HepG2 (cell line): ENCODE measurements around the gene ABTB2. TPM values are rescaled to one million over a fixed set of nuclear protein-coding genes. Genes with fewer than 3 reads are reported as not detected.
A peak's percentile ranks its signal among the peaks of the same experiment; 100 is the strongest.

Source experiments
- AGO1 ChIP-seq: fragments of 200-400 bp; formaldehyde crosslinking; IDR thresholded peaks from 2 replicates; pipeline ENCODE4 v1.6.1; 2017; ENCODE audit warnings: mild to moderate bottlenecking, low read depth, low read length, moderate library complexity; ENCODE audit not compliant: poor library complexity, severe bottlenecking
- FOXA1 ChIP-seq, 2 experiments: fragments of 450-650 bp in 1 of 2; sonication (generic) in 1 of 2; formaldehyde crosslinking in 1 of 2; IDR thresholded peaks; 2 replicates each; pipeline versions ENCODE4 v1.4.0 to v1.6.1; 2016 to 2020; ENCODE audit warnings: missing genetic modification reagents in 1 of 2
- FOXP1 ChIP-seq, 2 experiments: fragments of 450-650 bp in 1 of 2; IDR thresholded peaks; 2 replicates each; pipeline ENCODE4 v1.6.1; 2017 to 2018; ENCODE audit warnings: antibody characterized with exemption in 1 of 2
- IKZF1 ChIP-seq: fragments of 450-650 bp; IDR thresholded peaks from 2 replicates; pipeline ENCODE4 v1.7.1; 2016
- NR2F6 ChIP-seq, 2 experiments: IDR thresholded peaks; 2 replicates each; pipeline ENCODE4 v1.6.1; 2016; ENCODE audit warnings: antibody characterized with exemption in 1 of 2, mild to moderate bottlenecking in 1 of 2
- PAF1 ChIP-seq: IDR thresholded peaks from 2 replicates; pipeline ENCODE4 v1.6.1; 2016; ENCODE audit warnings: missing genetic modification reagents, missing compliant biosample characterization
- RXRA ChIP-seq: sonication (generic); formaldehyde crosslinking; IDR thresholded peaks from 2 replicates; pipeline ENCODE4 v1.5.1; 2020; ENCODE audit warnings: missing genetic modification reagents
- TBX2 ChIP-seq: sonication (generic); formaldehyde crosslinking; IDR thresholded peaks from 2 replicates; pipeline ENCODE4 v1.5.0; 2020; ENCODE audit warnings: missing genetic modification reagents, mild to moderate bottlenecking, borderline replicate concordance
- TCF7 ChIP-seq: sonication (generic); IDR thresholded peaks from 2 replicates; pipeline ENCODE4 v1.6.1; 2016; ENCODE audit warnings: antibody characterized with exemption, low read depth
- ZBTB38 ChIP-seq: sonication (generic); formaldehyde crosslinking; IDR thresholded peaks from 2 replicates; pipeline ENCODE4 v1.5.1; 2020; ENCODE audit warnings: mild to moderate bottlenecking, missing genetic modification reagents
- ZBTB40 ChIP-seq, 2 experiments: fragments of 450-650 bp in 1 of 2; sonication (generic) in 1 of 2; formaldehyde crosslinking in 1 of 2; IDR thresholded peaks; 2 replicates each; pipeline versions ENCODE4 v1.6.1 to v1.8.0; 2016 to 2022; ENCODE audit warnings: antibody characterized with exemption in 1 of 2, mild to moderate bottlenecking in 1 of 2, missing genetic modification reagents in 1 of 2
- ZNF138 ChIP-seq: sonication (generic); formaldehyde crosslinking; IDR thresholded peaks from 2 replicates; pipeline ENCODE4 v1.5.0; 2020; ENCODE audit warnings: mild to moderate bottlenecking, low read depth, missing genetic modification reagents
- ZNF282 ChIP-seq: fragments of 450-650 bp; IDR thresholded peaks from 2 replicates; pipeline ENCODE4 v1.6.1; 2018; ENCODE audit not compliant: partially characterized antibody
- polyA plus RNA-seq, 8 experiments: library from polyadenylated mRNA; depleted of rRNA in 3 of 8; stranded (reverse) in 7 of 8; unstranded in 1 of 8; fragments of >200 nt; fragmentation: Illumina TruSeq in 4 of 8; extraction: Trizol in 4 of 8; gene quantifications; 2 replicates each; pipeline versions ENCODE4 v1.2.1 to v1.2.3, GENCODE V29; 2011 to 2016; ENCODE audit warnings: low read depth in 4 of 8, missing spikeins in 1 of 8, mixed read lengths in 1 of 8; ENCODE audit not compliant: insufficient read depth in 1 of 8
- total RNA-seq, 5 experiments: library from RNA; depleted of rRNA; stranded (reverse); fragments of >200 nt; fragmentation: Illumina TruSeq; extraction: Trizol; gene quantifications; 2 replicates each; pipeline ENCODE4 v1.2.3, GENCODE V29; 2016; ENCODE audit warnings: low read depth in 1 of 5
- TF ChIP-seq, protein P1 (sequence below): sonication (generic); formaldehyde crosslinking; IDR thresholded peaks from 2 replicates; pipeline ENCODE4 v1.9.0; 2021; ENCODE audit warnings: missing genetic modification reagents, mild to moderate bottlenecking, borderline replicate concordance
- TF ChIP-seq, protein P2 (sequence below): sonication (generic); formaldehyde crosslinking; IDR thresholded peaks from 2 replicates; pipeline ENCODE4 v1.8.1; 2023; ENCODE audit warnings: mild to moderate bottlenecking, moderate library complexity, missing genetic modification reagents
- TF ChIP-seq, protein P3 (sequence below): sonication (generic); formaldehyde crosslinking; IDR thresholded peaks from 2 replicates; pipeline ENCODE4 v1.8.0; 2022; ENCODE audit warnings: mild to moderate bottlenecking, missing genetic modification reagents; ENCODE audit not compliant: insufficient replicate concordance

ABTB2 gene
- total and polyA plus RNA-seq, 2 of the 13 experiments (the other 11 are each of a cell fraction or from before 2014, with no cell fraction given), result 5.1 to 15.4 TPM

GRCh38 chr11:34380696-34381095, 22.9 kb upstream of the ABTB2 start (continued):
- TF ChIP-seq, protein P1, sequence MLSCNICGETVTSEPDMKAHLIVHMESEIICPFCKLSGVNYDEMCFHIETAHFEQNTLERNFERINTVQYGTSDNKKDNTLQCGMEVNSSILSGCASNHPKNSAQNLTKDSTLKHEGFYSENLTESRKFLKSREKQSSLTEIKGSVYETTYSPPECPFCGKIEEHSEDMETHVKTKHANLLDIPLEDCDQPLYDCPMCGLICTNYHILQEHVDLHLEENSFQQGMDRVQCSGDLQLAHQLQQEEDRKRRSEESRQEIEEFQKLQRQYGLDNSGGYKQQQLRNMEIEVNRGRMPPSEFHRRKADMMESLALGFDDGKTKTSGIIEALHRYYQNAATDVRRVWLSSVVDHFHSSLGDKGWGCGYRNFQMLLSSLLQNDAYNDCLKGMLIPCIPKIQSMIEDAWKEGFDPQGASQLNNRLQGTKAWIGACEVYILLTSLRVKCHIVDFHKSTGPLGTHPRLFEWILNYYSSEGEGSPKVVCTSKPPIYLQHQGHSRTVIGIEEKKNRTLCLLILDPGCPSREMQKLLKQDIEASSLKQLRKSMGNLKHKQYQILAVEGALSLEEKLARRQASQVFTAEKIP (CRISPR knock-in tag), result no peak
- no peak for TF ChIP-seq IKZF1
- no peak for TF ChIP-seq AGO1
- no peak for TF ChIP-seq ZBTB40 (IDR thresholded peaks at IDR 0.05)
- TF ChIP-seq ZBTB40 (CRISPR knock-in tag; IDR thresholded peaks at IDR 0.05), result no peak
- TF ChIP-seq TBX2 (CRISPR knock-in tag), result peak; percentile 16; the same call in 1 of the 2 replicates
- peak; percentile 52; the same call in 1 of the 2 replicates for TF ChIP-seq NR2F6 (IDR thresholded peaks at IDR 0.05)
- TF ChIP-seq NR2F6 (CRISPR knock-in tag; IDR thresholded peaks at IDR 0.05), result no peak
- no peak for TF ChIP-seq ZNF138 (CRISPR knock-in tag)
- peak; percentile 39; the same call in 1 of the 2 replicates for TF ChIP-seq FOXA1 (IDR thresholded peaks at IDR 0.05)
- TF ChIP-seq FOXA1 (CRISPR knock-in tag; IDR thresholded peaks at IDR 0.05), result peak; percentile 25; the same call in 1 of the 2 replicates
- TF ChIP-seq, protein P2, sequence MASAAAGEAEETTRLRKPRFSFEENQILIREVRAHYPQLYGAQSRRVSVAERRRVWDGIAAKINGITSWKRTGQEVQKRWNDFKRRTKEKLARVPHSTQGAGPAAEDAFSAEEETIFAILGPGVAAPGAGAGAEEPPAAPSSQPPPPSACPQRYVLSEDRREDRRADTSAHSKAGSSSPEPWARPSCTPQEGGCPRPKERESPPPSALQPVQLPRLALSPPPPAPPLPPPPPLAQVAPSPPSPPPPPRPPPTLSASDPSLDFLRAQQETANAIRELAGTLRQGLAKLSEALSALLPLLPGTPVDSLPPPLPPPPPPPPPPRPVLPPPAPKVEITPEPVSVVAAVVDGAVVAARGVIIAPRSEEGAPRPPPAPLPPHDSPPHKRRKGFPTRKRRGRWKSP (CRISPR knock-in tag), result no peak
- TF ChIP-seq PAF1 (CRISPR knock-in tag), result no peak
- TF ChIP-seq FOXP1 (IDR thresholded peaks at IDR 0.05), result no peak
- peak; percentile 59; the same call in 1 of the 2 replicates for TF ChIP-seq FOXP1 (CRISPR knock-in tag; IDR thresholded peaks at IDR 0.05)
- TF ChIP-seq, protein P3, sequence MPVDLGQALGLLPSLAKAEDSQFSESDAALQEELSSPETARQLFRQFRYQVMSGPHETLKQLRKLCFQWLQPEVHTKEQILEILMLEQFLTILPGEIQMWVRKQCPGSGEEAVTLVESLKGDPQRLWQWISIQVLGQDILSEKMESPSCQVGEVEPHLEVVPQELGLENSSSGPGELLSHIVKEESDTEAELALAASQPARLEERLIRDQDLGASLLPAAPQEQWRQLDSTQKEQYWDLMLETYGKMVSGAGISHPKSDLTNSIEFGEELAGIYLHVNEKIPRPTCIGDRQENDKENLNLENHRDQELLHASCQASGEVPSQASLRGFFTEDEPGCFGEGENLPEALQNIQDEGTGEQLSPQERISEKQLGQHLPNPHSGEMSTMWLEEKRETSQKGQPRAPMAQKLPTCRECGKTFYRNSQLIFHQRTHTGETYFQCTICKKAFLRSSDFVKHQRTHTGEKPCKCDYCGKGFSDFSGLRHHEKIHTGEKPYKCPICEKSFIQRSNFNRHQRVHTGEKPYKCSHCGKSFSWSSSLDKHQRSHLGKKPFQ (CRISPR knock-in tag), result no peak
- TF ChIP-seq TCF7, result peak; percentile 63; the same call in 1 of the 2 replicates
- no peak for TF ChIP-seq RXRA (CRISPR knock-in tag)
- no peak for TF ChIP-seq ZBTB38 (CRISPR knock-in tag)
- no peak for TF ChIP-seq ZNF282
